ENCODE results near the gene C8G.

The C8G gene

DNA sequence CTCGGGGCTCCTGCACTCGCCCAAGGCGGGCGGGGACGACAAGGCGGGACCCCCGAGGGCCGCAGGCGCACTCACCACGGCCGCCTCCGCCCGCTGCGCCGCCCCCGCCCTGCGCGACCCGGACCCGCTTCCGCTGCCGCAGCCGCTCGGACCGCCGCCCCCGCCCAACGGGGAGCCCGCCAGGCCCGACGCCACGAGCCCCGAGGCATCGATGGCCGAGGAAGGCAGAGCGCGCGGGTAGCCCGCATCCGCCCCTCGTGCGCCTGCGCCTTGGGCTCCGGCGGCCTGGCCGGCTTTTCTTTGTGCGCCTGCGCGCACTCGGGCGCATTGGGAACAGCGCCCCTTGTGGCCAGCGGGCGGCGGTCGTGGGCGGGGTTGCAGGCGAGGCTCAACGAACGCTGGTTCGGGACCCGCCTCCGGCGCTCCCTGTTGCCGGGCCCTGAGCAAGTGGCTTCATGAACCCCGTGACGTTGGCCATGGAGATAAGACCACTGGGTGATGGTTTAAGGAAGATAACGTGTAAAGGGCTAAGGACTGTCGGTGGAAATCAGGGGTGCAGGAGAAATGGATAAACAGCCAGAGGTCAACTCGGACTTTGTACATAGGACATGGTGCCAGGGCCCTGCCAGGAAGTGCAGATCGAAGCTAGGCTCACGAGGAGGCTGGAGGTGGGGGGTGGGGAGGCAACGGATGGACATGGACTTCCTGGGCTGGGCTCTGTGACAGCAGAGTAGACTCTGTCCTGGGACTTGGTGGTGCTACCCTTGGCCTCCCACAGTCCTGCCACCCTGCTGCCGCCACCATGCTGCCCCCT, at the start of gene C8G, which contains the start of gene FBXW5:
Gene C8G (plus strand): TSS at position 725 of the 814 bp plus-strand sequence. CDS start 78 bp downstream, at position 803.
Gene FBXW5 (minus strand): TSS at position 220 of the 814 bp plus-strand sequence. CDS start 655 bp downstream, outside the sequence.
- in situ Hi-C loops (cut with HindIII; ENCODE audit: low sequenced_read_pairs) = no loop called here

DNA sequence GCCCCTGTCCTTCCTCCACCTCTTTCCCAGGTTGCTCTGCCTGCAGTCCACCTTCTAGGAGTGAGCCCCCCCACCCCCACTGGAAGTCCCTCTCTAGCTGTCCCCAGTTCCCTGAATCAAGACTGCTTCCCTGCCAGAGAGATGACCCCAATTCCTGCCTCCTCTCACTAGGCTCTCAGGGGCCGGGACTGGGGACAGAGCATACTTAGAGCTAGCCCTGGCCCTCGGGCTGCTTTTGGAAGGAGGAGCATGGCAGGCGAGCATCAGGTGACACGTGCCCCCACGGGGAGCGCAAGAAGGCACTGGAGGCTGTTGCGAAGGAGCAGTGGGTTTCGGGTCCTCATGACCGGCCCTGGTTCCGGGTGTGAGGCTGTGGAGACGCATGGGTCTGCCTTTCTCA, 49.0 kb upstream of the C8G start:
- in situ Hi-C loops (cut with HindIII; ENCODE audit: low sequenced_read_pairs) = no loop called here

DNA sequence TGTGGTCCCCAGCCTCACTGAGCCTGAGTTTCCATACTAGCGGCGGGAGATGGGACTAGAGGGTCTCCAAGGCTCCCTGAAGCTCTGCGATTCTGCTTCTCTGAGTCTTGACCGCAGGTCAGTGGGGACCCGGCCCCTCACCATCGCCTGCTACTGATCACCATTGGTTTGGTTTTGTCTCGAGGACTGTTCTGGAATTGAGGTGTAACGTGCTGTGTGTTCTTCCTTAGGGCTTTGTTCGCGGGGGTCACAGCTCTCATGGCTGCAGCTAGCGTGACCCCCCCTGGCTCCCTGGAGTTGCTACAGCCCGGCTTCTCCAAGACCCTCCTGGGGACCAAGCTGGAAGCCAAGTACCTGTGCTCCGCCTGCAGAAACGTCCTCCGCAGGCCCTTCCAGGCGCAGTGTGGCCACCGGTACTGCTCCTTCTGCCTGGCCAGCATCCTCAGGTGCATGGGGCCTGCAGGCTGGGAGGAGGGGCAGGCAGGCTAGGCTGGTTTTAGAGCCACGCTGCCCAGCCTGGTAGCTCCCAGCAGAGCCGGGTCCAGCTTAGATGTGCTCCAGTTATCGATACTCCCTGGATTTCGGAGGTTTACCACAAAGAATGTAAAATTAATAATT, 46.5 kb upstream of the C8G start:
- in situ Hi-C loops (cut with HindIII; ENCODE audit: low sequenced_read_pairs) = no loop called here

DNA sequence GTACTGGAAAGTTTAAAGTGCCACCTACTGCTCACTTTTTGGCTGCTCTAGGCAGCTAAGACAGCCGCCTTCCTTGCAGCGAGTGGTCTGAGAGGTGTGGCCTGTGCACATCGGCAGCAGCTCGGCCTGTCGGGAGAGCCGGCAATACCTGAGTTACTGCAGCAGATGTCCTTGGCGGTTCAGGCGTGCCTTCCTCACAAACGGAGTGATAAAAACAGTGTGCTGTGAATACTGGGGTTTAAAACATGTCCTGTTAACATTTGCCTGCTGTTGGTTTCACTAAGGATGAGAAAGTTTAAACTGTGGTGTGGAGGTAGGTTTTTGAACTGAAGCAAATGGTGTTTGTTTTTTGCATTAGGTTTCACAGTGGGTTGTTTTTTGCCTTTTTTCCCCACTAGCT, 45.8 kb upstream of the C8G start:
- in situ Hi-C loops (cut with HindIII; ENCODE audit: low sequenced_read_pairs) = no loop called here

DNA sequence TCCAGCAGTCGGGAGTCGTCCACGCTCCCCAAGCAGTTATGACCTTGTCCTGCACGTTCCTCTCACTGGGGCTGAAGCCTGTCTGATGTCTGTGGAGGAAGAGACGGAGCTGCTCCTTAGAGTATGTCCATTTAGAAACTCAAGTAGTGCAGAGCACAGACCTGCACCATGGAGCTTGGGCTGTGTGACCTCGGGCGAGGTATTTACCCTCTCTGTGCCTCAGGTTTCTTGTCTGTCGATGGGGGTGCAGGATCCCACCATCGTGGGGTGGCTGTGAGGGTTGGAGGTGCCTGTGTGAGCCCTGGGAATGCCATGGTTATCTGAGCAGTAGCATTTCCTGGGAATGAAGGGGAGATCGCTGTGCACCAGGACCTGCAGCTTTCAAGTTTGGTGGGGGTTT, 44.5 kb upstream of the C8G start:
- in situ Hi-C loops (cut with HindIII; ENCODE audit: low sequenced_read_pairs) = no loop called here

DNA sequence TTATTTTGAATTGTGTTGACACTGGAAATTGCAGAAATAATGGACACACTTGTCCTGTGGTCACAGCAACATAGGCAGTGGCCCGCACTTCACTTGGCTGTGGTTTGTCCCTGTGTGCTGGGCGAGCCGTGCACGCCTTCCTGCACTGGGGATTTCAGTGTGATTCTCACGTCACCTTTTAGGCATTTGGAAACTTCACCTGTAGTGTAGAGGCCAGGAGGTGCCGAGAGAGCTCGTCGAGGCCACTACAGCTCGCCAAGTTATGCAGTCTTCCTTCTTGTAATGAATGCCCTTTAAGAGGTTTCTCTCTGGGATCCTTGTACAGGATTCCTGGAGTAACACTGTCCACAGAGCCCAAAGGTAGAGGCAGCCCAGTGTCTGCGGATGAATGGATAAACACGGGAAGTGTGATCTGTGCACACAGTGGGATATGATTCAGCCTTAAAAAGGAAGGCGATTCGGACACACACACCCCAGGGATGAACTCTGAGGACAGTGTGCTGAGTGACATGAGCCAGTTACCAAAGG, 44.0 kb upstream of the C8G start:
- in situ Hi-C loops (cut with HindIII; ENCODE audit: low sequenced_read_pairs) = no loop called here

DNA sequence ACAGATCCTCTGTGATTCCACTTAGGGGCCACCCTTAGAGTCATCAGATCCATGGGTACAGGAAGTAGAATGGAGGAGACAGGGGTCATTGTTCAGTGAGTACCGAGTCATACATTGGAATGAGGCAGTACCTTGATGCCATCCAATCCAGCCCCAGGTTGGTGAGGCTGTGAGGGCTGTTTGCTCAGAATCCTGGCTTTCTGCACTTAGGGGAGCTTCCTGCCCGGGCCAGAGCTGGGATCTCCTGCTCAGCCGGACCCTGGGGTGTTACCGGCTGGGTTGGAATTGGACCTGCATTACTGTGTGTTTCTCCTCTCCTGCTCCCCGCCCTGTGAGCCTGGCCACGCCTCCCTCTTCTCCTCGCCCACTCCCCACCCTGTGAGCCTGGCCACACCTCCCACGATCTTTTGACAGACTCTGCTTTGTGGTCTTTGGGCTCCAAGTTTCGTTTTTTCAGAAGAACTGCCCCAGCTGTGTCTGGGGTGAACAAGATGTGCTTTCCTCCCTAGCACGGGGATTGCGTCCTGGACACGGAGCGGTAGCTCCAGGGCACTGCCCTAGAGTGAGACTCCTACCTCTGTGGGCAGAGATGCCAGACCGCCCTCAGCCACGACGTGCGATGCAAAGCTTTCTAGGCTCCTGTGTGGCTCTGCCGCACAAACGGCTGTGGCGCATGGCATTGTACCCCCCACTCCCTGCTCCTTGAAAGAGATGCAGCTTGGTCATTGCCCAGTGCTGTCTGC, 43.4 kb upstream of the C8G start:
- in situ Hi-C loops (cut with HindIII; ENCODE audit: low sequenced_read_pairs) = no loop called here

DNA sequence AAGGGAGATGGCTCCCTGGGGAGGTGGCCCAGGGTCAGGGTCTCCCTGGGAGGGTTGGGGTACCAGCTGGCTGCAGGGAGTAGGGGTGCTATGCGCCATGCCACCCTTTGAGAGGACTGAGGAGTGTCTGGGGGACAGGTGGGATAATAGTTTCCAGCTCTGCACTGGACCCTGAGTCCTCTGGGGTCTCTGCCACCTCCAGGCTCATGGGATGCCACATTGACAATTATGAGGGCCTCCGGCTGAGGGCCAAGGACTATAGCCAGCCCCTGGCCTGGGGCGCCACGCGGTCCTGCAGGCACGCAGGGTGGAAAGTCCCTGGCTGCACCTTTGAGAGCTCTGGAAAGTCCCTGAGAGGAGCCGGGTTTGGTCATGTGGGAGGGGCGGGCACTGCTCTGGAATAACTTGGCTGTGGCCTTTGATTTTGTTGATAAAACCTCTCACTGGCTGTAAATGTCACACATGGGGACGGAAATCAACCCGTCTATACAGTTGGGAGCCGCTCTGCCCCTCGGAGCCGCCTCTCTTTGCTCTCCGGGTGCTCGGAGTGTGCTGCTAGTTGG, 42.7 kb upstream of the C8G start:
- in situ Hi-C loops (cut with HindIII; ENCODE audit: low sequenced_read_pairs) = no loop called here

DNA sequence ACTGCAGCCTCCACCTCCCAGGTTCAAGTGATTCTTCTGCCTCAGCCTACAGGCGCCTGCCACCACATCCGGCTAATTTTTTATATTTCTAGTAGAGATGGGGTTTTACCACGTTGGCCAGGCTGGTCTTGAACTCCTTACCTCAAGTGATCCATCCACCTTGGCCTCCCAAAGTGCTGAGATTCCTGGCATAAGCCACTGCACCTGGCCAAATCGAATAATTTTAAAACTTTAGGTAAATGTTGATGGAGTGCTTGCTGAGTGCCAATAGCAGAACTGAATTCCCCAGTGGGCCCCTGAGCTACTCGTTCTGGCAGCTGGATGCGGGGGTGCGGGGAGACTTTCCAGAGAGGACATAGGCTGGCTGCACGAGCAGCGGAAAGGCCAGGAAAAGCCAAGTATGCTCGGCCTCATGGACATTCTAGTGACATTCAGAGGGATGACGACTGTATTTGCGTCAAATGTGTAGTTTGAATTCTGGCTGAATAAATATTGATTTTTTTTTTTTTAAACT, 41.9 kb upstream of the C8G start:
- in situ Hi-C loops (cut with HindIII; ENCODE audit: low sequenced_read_pairs) = no loop called here

DNA sequence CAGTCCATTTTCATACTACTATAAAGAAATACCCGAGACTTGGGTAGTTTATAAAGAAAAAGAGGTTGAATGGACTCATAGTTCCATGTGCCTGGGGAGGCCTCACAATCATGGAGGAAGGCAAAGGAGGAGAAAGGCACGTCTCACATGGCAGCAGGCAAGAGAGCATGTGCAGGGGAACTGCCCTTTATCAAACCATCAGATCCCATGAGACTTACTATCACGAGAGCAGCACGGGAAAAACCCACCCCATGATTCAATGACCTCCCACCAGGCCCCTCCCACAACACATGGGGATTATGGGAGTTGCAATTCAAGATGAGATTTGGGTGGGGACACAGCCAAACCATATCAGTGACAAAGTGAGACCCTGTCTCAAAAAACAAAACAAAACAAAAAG, 38.8 kb upstream of the C8G start:
- in situ Hi-C loops (cut with HindIII; ENCODE audit: low sequenced_read_pairs) = no loop called here

DNA sequence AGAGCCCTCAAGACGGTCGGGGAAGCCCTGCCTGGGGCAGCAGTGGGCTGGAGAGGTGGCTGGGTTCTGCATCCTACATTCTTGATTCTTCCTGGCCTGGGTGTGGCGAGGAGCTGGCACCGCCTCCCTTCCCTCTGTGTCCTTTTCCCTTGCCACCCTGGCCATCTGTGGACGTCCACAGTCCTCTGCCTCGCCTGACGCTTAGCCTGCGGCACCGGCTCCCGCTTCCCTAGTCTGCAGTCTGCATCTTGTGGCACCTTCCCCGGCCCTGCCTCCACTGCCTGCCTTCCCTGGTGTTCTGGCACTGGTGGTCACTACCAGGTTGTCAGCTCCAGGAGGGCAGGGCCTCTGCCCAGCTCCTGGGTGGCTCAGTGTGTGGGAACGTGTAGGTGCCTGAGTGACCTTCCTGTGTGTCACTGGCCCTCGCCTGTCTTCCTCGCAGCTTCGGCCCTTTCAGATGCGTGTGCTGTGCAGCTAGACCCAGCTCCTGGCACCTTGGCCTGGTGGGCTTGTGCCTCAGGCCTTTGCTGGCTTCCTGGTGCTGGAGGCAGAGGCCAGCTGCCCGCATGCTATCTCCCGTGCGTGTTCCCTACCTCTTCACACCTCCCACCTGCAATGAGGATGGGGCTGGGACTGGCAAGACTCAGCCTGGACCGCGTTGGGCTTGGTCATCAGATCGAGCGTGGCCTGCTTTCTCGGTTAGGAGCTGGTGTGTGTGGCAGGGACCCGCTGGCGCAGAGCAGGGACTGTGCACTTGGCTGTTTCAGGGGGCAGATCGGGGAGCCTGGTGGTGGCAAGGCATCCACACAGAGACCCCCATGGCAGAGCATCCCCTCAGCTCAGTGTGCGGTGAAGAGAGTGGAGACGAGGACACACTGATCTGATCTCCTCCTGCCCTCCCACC, 37.8 kb upstream of the C8G start:
- in situ Hi-C loops (cut with HindIII; ENCODE audit: low sequenced_read_pairs) = no loop called here

DNA sequence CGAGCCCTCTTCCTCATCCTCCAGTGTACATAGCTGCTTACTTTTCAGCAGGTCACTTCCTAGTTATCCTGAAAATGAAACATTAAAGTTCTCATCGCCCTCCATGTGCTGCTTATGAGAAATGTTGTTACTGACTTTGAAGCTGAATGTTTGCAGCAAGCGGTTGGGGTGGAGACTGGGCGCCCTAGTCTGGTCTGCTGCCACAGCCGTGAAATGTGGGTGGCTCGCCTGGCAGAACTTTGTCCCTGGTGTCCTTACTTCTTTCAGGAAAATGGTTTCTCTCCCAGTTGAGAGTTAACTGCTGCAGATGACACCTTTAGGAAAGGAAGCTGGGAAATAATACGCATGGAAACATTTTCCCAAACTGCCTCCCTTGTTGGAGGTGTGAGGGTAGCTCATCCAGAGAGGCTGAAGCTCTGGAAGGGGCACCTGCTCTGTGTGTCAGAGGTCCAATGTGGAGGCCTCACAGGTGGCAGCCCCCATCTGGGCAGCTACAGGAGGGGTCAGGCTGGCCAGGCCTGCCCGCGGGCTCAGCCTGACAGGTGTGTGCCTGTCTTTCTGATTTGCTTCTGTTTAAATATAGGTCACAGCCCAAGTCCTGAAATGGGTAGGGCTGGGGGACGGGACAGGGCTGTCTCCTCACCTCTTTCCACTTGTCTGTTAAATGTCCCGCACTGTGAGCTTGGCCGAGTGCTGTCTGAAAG, 34.7 kb upstream of the C8G start:
- in situ Hi-C loops (cut with HindIII; ENCODE audit: low sequenced_read_pairs) = no loop called here

DNA sequence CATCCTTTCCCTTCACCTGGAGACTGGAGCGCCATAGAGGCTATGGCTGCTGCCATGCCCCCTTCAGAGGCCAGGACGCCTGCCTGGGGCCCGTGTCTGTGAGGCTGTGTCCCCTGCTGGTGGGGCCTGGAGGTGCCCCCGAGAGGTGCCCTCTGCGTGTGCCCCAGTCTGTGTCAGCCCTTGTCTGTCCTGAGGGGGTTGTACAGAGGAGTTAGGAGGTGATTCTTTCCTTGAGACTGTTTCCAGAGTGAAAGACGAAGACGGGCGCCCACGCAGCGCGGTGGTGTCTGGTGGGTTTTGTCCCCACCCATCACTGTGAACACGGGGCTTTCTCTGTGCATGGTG, 34.2 kb upstream of the C8G start:
- in situ Hi-C loops (cut with HindIII; ENCODE audit: low sequenced_read_pairs) = no loop called here

DNA sequence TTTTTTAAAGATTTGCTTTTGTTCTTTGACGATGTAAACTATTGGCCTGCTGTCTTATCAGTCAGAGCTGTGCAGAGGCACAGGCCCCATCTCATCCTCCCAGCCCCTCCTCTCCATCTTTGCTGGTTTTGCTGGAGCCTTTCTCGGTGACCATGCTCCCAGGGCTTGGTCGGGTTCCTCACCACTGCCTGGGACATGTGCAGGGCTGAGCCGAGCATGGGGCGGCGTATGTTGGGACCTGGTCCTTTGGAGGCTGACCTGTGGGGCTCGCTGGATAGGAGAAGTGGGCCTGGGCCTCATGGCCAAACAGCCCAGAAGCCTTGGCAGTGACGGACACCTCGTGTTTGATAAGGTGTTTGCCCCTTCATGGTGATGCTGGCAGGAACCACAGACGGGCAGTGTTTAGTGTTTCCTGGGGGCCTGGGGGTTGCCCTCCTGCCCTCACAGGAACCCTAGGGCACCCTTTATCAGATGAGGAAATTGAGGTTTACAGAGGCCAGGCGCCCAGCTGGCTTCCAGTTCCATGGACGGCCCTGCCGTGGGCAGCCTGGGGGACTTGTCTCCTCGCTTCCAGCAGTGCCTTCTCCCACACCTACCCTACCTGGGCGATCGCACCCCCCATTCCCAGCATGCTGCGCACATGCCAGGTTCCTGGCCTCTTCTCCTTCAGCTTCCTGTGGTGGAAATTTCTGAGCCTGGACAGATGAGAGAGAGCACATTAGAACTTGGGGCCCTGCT, 31.2 kb upstream of the C8G start:
- in situ Hi-C loops (cut with HindIII; ENCODE audit: low sequenced_read_pairs) = no loop called here

DNA sequence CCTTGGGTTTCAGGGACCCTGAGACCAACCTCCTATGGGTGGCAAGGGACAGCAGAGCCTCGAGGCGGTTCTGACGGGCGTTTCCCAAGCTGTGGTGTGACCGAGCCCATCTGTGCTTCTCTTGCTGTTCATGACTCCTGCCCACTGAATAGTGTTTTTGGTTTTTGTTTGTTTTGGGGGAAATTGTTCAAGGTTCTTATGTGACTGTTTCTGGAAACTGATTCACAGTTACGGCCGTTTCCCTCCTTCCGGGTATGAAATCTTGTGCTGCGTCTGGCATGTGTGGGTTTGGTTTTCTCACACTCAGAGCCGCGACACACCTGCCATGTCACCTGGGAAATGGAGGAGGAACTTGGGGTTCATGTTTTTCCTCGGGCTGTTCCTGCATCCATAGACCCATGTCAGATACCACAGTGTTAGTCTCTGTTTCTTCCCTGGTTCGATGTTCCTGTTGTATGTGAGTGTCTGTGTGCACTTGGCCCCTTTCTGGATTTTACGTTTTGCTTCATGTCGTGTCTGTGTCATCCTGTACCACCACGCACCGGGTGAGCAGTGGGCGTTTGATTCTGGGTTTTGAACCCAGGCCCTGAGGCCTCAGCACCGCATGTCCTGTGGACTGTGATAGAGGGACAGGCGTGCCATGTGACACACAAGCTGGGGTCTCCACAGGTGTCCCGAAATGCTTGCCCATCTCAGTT, 29.3 kb upstream of the C8G start:
- in situ Hi-C loops (cut with HindIII; ENCODE audit: low sequenced_read_pairs) = no loop called here

DNA sequence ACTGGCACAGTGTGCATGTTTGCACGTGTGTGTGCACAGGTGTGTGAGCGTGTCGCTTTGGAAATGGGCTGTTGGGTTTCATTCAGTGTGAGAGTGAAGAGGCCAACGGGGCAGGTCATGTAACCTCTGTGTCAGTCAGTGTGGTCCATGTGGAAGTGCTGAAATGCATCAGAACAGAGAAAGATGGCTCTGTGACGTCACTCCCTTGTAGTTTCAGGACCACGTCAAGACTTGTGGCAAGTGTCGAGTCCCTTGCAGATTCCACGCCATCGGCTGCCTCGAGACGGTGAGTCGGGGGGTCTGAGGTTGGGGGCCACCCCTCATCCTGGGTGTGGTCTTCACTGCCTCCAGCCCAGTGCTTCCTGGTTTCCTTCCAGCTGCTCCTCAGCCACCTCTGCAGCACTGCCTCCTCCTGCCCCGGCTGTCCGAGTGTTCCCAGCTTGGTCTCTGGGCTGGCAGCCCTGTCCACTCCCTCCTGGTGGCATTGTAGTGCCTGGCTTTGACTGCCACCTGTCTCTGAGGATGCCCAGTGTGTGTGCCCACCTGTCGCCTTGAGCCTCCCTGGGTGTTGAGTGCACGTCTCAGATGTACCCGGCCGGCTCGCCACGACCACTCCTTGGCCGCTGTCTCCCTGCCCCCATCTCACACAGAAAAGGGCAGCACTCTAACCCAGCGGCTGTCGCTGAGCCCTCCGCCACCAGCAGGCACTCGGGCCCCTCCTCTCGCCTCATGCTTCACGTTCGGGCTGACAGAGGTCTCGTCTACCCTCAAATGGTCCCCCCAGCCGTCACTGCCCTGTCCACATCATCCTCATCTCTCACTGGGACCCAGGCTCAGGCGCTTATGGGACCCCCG, 28.5 kb upstream of the C8G start:
- in situ Hi-C loops (cut with HindIII; ENCODE audit: low sequenced_read_pairs) = no loop called here

DNA sequence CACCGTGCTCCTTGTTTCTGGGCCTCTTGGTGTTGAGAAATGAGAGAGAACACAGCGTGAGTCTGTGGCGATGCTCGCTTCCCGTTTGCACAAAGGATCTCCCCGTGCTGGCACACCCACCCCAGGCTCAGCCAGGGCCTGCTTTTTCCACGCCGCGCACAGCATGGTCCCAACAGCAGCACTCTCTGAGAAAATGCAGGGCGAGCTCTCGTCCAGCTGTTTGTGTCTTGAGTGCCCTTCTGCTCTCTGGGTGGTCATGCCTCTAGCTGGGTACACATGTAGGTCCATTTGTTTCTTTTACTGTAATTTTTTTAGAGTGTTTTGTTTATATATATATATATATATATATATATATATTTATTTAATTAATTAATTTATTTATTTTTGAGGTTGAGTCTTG, 27.1 kb upstream of the C8G start:
- in situ Hi-C loops (cut with HindIII; ENCODE audit: low sequenced_read_pairs) = no loop called here
